HepG2 (cell line): Measurements from ENCODE around the gene ORMDL3.

ENCODE experiments used
- ESRRA ChIP-seq: sonication (generic); formaldehyde crosslinking; IDR thresholded peaks from 2 replicates; pipeline ENCODE4 v1.5.1; 2020; ENCODE audit warnings: mild to moderate bottlenecking, low read depth, missing genetic modification reagents
- MAFK ChIP-seq, 2 experiments: IDR thresholded peaks in 1 of 2; conservative IDR thresholded peaks in 1 of 2; 2 replicates each; pipeline ENCODE4 v1.6.1; 2011; ENCODE audit warnings: improper control_type of control experiment in 2 of 2, low read length in 2 of 2
- SMAD1 ChIP-seq: sonication (generic); formaldehyde crosslinking; IDR thresholded peaks from 2 replicates; pipeline ENCODE4 v1.4.0; 2020; ENCODE audit warnings: missing genetic modification reagents, low read depth, mild to moderate bottlenecking, borderline replicate concordance
- SNRNP70 ChIP-seq: fragments of 200-400 bp; formaldehyde crosslinking; IDR thresholded peaks from 2 replicates; pipeline ENCODE4 v1.6.1; 2017; ENCODE audit warnings: mild to moderate bottlenecking, low read depth, low read length, moderate library complexity
- ZFP36 ChIP-seq: fragments of 150-350 bp; IDR thresholded peaks from 2 replicates; pipeline ENCODE4 v1.6.1; 2018; ENCODE audit warnings: borderline replicate concordance, low read length, low read depth; ENCODE audit not compliant: partially characterized antibody

GRCh38 chr17:39899215-39899614 is 28.2 kb downstream of the ORMDL3 start:
- TF ChIP-seq ZFP36 (no peak), MAFK (conservative IDR thresholded peaks at IDR 0.05 in 1 of 2, IDR thresholded peaks at IDR 0.05 in 1 of 2; ENCODE audit: low read length in 2 of 2) (no peak), SMAD1 (CRISPR knock-in tag) (no peak), ESRRA (CRISPR knock-in tag) (no peak), SNRNP70 (no peak)
